ENCODE results near the gene ITPR3. TPM values are rescaled to one million over a fixed set of nuclear protein-coding genes. Genes with fewer than 3 reads are reported as not detected.
"Not testable (repeated sequence)": the region's sequence is repeated elsewhere in the genome, so short reads cannot be mapped to it uniquely, and the experiment has no call there.

Gene ITPR3
- polyA plus RNA-seq, 1 donor: 49.6 TPM

DNA sequence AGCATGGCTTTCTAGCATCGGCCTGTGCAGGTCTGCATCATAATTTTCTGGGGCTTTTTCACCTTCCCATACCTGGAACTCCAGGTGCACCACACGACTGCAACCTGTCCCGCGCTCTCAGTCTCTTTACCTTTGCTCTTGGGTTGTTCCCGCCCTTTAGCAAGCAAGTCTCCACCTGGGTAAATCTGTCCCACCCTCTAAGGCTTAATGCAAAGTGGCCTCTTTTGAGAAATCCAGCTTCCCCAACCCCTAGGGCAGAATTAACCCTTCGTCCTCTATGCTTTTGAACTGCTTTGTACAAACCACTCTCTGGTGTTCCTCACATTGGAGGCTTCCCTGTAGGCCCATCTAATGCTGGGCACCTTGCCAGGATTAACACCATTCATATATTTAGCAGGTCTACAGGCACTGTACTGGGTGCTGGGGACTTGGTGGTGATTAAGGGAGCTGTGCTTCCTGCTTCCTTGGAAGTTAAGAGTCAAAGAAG lies 2.8 kb downstream of the ITPR3 start:
- H3K27me3 ChIP-seq (ENCODE audit: control insufficient read depth, insufficient read depth, low read length): no peaks in the 10 kb centered on the region

DNA sequence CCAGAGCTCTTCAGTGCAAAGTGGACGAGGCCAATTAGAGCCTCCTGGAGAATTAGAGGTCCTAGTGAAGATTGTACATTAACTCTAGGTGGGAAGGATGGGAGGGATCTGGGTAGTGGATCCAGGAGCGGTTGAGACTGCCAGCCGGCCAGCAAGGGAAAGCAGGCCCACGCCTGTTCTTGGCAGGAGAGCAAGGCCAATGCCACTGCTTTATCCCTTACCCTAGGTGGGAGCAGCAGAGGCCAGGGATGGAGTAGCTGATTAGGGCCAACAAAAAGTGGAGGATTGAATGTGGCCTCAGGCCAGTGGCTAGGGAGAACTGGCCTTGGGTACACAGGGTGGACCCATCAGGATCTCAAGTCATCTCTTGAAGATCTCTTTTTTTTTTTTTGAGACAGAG lies 3.7 kb downstream of the ITPR3 start:
- peaks cover 54% of the 10 kb centered on the region for H3K4me1 ChIP-seq (ENCODE audit: control insufficient read depth, insufficient read depth, low read length)
- no peaks in the 10 kb centered on the region for H3K27me3 ChIP-seq (ENCODE audit: control insufficient read depth, insufficient read depth, low read length)
- H3K9me3 ChIP-seq (ENCODE audit: control insufficient read depth, low read depth, low read length): peaks cover 4% of the 10 kb centered on the region
- peak overlapping the region; percentile 95 for H3K27ac ChIP-seq (ENCODE audit: low read length)
- H3K4me3 ChIP-seq (ENCODE audit: low read length): no peak overlapping the region
- WGBS (ENCODE audit: insufficient coverage, low lambda C conversion rate): no CpG with 5 or more reads among the region's 4 CpGs
- H3K36me3 ChIP-seq (ENCODE audit: control insufficient read depth, insufficient read depth, low read length): peaks cover 20% of the 10 kb centered on the region
- DNase-seq: no peak

More for the DNA sequence above, 2.8 kb downstream of the ITPR3 start:
- peaks cover 4% of the 10 kb centered on the region for H3K9me3 ChIP-seq (ENCODE audit: control insufficient read depth, low read depth, low read length)
- DNase-seq: peak in 1 of 2 donors; percentile 75
- H3K36me3 ChIP-seq (ENCODE audit: control insufficient read depth, insufficient read depth, low read length): peaks cover 20% of the 10 kb centered on the region
- peak overlapping the region; percentile 95 for H3K27ac ChIP-seq (ENCODE audit: low read length)
- WGBS (ENCODE audit: insufficient coverage, low lambda C conversion rate): 30% methylated on average over 1 of the region's 6 CpGs
- peak overlapping the region; percentile 98 for H3K4me3 ChIP-seq (ENCODE audit: low read length)
- peaks cover 61% of the 10 kb centered on the region for H3K4me1 ChIP-seq (ENCODE audit: control insufficient read depth, insufficient read depth, low read length)

DNA sequence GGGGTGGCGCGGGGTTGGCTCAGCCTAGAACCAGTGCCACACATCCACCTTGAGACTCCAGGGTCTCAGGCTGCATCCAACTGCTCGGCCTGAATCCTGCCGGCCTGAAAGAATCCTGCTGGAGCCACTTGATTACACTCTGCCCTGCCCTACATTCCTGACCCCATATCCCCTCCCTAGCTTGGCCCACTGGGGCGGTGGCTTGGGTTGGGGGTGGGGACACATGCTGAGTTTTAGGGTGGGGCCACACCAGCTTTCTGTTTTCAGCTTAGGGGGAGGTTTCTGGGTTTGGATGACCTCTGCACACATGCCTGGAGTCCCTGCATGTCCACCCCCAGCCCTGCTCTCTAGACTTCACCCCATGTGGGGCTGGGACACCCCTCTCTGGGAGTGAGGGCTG lies 6.8 kb downstream of the ITPR3 start:
- DNase-seq: peak in 1 of 2 donors; percentile 57
- H3K36me3 ChIP-seq (ENCODE audit: control insufficient read depth, insufficient read depth, low read length): peaks cover 22% of the 10 kb centered on the region
- H3K4me3 ChIP-seq (ENCODE audit: low read length): no peak overlapping the region
- H3K27ac ChIP-seq (ENCODE audit: low read length): peak overlapping the region; percentile 60
- no CpG with 5 or more reads among the region's 5 CpGs for WGBS (ENCODE audit: insufficient coverage, low lambda C conversion rate)
- H3K9me3 ChIP-seq (ENCODE audit: control insufficient read depth, low read depth, low read length): no peaks in the 10 kb centered on the region
- peaks cover 73% of the 10 kb centered on the region for H3K4me1 ChIP-seq (ENCODE audit: control insufficient read depth, insufficient read depth, low read length)
- H3K27me3 ChIP-seq (ENCODE audit: control insufficient read depth, insufficient read depth, low read length): no peaks in the 10 kb centered on the region

DNA sequence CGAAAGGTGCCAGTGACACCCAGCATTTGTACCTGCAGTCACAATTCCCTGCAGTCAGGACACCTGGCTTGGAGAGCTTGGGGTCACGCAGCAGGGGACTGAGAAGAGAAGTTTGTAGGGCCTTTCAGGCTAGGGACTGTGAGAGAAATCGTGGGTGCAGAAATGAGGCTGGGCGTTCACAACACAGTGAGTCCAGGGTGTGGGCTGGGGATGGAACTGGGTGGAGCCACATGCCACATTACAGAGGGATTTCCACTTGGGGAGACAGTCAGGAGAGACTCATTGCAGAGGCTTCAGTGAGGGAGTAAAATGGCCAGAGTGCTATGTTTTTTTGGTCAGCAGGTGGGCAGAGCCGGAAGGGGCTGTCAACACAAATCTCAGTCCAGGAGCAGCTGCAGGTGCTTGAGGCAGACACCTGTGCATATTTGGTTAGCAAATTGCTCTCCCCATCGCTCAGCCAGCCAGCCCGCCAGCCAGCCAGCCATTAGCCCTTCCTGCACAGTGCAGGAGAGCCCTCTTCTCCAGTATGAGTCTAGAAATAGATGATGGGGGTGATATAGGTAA lies 7.4 kb downstream of the ITPR3 start:
- peaks cover 72% of the 10 kb centered on the region for H3K4me1 ChIP-seq (ENCODE audit: control insufficient read depth, insufficient read depth, low read length)
- no CpG with 5 or more reads among the region's 7 CpGs for WGBS (ENCODE audit: insufficient coverage, low lambda C conversion rate)

DNA sequence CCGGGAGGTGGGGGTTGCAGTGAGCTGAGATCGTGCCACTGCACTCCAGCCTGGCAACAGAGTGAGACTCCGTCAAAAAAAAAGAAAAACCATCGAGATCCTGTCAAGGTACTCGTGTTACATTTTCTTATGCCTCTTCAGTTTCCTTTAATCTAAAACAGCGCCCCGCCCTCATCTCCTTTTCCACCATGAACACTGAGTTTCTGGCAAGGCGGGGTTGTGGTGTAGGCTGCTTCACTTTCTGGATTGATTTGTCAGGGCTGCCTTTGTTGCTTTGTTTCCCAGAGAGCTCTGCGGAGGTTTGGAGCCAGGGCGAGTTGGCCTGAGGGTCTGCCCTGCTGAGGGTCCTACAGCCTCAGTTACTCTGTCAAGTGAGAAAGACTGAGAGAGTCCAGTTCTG lies 8.9 kb downstream of the ITPR3 start:
- no peak for DNase-seq
- Histone ChIP-seq H3K27me3 (ENCODE audit: control insufficient read depth, insufficient read depth, low read length) (no peaks in the 10 kb centered on the region), H3K9me3 (ENCODE audit: control insufficient read depth, low read depth, low read length) (no peaks in the 10 kb centered on the region), H3K36me3 (ENCODE audit: control insufficient read depth, insufficient read depth, low read length) (peaks cover 19% of the 10 kb centered on the region), H3K4me1 (ENCODE audit: control insufficient read depth, insufficient read depth, low read length) (peaks cover 69% of the 10 kb centered on the region), H3K27ac (ENCODE audit: low read length) (no peak overlapping the region), H3K4me3 (ENCODE audit: low read length) (no peak overlapping the region)
- 80% methylated on average over 1 of the region's 10 CpGs for WGBS (ENCODE audit: insufficient coverage, low lambda C conversion rate)

More for the DNA sequence above, 7.4 kb downstream of the ITPR3 start:
- Histone ChIP-seq H3K27ac (ENCODE audit: low read length) (peak overlapping the region; percentile 60), H3K4me3 (ENCODE audit: low read length) (no peak overlapping the region), H3K36me3 (ENCODE audit: control insufficient read depth, insufficient read depth, low read length) (peaks cover 22% of the 10 kb centered on the region), H3K27me3 (ENCODE audit: control insufficient read depth, insufficient read depth, low read length) (no peaks in the 10 kb centered on the region), H3K9me3 (ENCODE audit: control insufficient read depth, low read depth, low read length) (no peaks in the 10 kb centered on the region)
- no peak for DNase-seq

DNA sequence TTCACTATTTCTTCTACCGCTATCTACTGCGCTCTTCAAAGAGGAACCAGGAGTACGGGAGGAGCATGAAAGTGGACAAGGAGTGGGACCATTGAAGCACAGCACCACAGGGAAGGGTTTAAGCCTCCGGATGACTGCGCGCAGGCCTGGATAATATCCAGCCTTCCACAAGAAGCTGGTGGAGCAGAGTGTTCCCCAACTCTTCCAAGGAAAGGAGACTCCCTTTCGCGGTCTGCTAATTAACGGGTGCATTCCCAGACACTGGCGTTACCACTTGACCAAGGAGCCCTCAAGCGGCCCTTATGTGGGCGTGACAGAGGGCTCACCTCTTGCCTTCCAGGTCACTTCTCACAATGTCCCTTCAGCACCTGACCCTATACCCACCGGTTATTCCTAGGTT lies 10.4 kb downstream of the ITPR3 start:
- peaks cover 63% of the 10 kb centered on the region for H3K4me1 ChIP-seq (ENCODE audit: control insufficient read depth, insufficient read depth, low read length)
- not testable (repeated sequence) for H3K36me3 ChIP-seq (ENCODE audit: control insufficient read depth, insufficient read depth, low read length); H3K4me3 ChIP-seq (ENCODE audit: low read length); H3K27me3 ChIP-seq (ENCODE audit: control insufficient read depth, insufficient read depth, low read length); H3K9me3 ChIP-seq (ENCODE audit: control insufficient read depth, low read depth, low read length); DNase-seq
- peak overlapping the region; percentile 90 for H3K27ac ChIP-seq (ENCODE audit: low read length)
- WGBS (ENCODE audit: insufficient coverage, low lambda C conversion rate): 78% methylated on average over 1 of the region's 13 CpGs

DNA sequence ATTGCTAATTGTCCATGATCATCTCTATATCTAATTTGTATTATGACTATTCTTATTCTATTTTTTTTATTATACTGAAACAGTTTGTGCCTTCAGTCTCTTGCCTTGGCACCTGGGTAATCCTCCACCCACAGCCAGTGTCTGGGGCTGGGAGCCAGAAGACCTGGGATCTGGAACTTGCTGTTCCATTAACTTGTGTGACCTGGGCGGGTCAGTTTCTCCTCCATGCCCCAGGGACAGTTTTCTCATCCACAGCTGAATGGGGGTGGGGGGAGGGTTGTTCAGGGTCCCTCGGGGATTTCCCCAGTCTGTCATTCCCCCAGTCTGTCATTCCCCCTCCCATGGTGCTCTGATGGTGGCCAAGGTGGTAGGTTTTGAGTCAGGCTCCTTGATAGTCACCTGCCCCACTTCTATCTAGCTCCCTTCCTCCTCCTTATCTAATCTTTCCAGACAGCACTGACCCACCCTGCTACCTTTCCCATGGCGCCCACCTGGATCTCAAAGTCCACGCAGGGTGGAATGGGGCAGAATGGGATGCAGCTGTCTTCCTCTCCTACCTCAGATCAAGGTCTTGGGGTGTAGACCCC lies 10.9 kb downstream of the ITPR3 start:
- peak overlapping the region; percentile 90 for H3K27ac ChIP-seq (ENCODE audit: low read length)
- no peak for DNase-seq
- no CpG with 5 or more reads among the region's 4 CpGs for WGBS (ENCODE audit: insufficient coverage, low lambda C conversion rate)
- peaks cover 9% of the 10 kb centered on the region for H3K36me3 ChIP-seq (ENCODE audit: control insufficient read depth, insufficient read depth, low read length)
- no peaks in the 10 kb centered on the region for H3K27me3 ChIP-seq (ENCODE audit: control insufficient read depth, insufficient read depth, low read length)
- H3K9me3 ChIP-seq (ENCODE audit: control insufficient read depth, low read depth, low read length): no peaks in the 10 kb centered on the region
- peaks cover 68% of the 10 kb centered on the region for H3K4me1 ChIP-seq (ENCODE audit: control insufficient read depth, insufficient read depth, low read length)
- H3K4me3 ChIP-seq (ENCODE audit: low read length): no peak overlapping the region

DNA sequence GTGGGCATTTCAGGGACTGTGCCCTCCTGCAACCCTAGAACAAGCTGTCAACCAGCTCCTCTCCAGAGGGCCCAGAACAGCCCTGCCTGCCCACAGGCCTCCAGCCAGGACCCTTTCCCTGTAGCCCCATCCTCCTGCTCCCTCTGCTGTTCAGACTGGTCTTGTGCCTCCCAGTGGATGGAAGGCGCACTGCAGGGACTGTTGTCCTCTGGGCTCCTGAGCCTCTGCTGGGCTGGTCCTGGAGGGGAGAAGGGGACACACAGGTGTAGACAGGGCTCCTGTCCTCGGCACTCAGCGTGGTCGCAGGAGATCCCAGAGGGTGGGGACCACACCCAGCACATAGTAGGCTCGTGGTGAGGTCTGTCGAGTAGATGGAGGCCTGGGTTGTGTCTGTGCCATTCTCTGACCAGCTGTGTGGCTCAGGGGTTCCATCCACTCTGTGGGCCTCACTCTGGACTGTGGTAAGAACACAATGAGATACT lies 11.5 kb downstream of the ITPR3 start:
- WGBS (ENCODE audit: insufficient coverage, low lambda C conversion rate): no CpG with 5 or more reads among the region's 6 CpGs
- Histone ChIP-seq H3K36me3 (ENCODE audit: control insufficient read depth, insufficient read depth, low read length) (peaks cover 5% of the 10 kb centered on the region), H3K9me3 (ENCODE audit: control insufficient read depth, low read depth, low read length) (no peaks in the 10 kb centered on the region), H3K27ac (ENCODE audit: low read length) (peak overlapping the region; percentile 90), H3K27me3 (ENCODE audit: control insufficient read depth, insufficient read depth, low read length) (no peaks in the 10 kb centered on the region), H3K4me3 (ENCODE audit: low read length) (peak overlapping the region; percentile 59), H3K4me1 (ENCODE audit: control insufficient read depth, insufficient read depth, low read length) (peaks cover 69% of the 10 kb centered on the region)
- peak in 1 of 2 donors; percentile 72 for DNase-seq

DNA sequence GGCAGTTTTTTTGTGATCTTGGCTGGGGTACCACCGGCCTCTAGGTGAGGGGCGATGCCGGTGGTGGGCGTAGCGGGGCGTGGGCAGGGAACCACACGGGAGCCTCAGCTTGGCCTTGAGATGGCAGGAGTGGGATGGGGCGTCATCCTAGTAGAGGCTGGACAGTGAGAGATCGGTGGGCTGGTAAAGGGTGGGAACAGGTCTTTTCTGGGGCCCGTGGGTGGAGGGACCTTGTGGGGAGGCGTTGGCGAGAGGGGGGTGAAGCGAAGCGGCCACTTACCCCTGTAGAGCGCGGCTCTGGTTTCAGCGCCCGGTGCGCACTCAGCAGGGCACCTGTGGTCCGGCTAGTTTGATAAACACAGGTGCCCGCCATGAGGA lies 12.0 kb downstream of the ITPR3 start:
- peak overlapping the region; percentile 59 for H3K4me3 ChIP-seq (ENCODE audit: low read length)
- no peaks in the 10 kb centered on the region for H3K27me3 ChIP-seq (ENCODE audit: control insufficient read depth, insufficient read depth, low read length)
- peaks cover 69% of the 10 kb centered on the region for H3K4me1 ChIP-seq (ENCODE audit: control insufficient read depth, insufficient read depth, low read length)
- H3K9me3 ChIP-seq (ENCODE audit: control insufficient read depth, low read depth, low read length): no peaks in the 10 kb centered on the region
- DNase-seq: no peak
- WGBS (ENCODE audit: insufficient coverage, low lambda C conversion rate): no CpG with 5 or more reads among the region's 21 CpGs
- H3K36me3 ChIP-seq (ENCODE audit: control insufficient read depth, insufficient read depth, low read length): peaks cover 2% of the 10 kb centered on the region
- H3K27ac ChIP-seq (ENCODE audit: low read length): peak overlapping the region; percentile 90

DNA sequence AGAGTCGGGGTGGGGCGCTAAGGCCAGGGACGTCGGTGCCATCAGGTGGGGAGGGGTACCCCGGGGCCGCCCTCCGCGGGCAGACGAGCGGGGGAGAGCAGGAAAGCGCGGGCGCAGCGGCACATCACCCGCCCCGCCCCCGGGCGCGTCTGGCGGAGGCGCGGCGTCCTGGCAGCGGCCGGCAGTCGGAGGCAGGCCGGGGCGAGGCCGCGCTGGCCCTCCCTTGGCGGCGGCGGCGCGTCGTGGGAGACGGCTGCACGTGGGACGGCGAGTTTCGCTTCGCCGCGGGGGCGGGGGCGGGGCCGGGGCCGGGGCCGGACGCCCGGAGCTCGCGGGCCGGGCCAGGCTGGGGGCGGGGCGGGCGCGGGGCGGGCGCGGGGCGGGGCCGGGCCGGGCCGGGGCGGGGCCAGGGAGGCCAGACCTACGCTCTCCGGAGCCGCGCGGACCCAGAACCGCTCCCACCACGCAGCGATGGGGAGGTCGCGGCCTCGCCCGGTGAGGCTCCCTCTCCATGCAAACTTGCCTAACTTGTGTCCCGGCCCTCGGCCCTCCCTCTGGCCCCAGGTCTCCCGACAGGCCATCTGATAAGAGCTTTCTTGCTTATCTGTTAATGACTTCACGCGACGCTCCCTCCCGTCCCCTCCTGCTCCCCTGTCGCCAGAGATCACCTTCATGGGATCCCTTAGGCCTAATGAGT lies 12.5 kb downstream of the ITPR3 start:
- no CpG with 5 or more reads among the region's 86 CpGs for WGBS (ENCODE audit: insufficient coverage, low lambda C conversion rate)
- H3K4me3 ChIP-seq (ENCODE audit: low read length): peak overlapping the region; percentile 59
- H3K9me3 ChIP-seq (ENCODE audit: control insufficient read depth, low read depth, low read length): no peaks in the 10 kb centered on the region
- peaks cover 69% of the 10 kb centered on the region for H3K4me1 ChIP-seq (ENCODE audit: control insufficient read depth, insufficient read depth, low read length)
- H3K36me3 ChIP-seq (ENCODE audit: control insufficient read depth, insufficient read depth, low read length): peaks cover 2% of the 10 kb centered on the region
- DNase-seq: peak; percentile 63 to 76
- H3K27me3 ChIP-seq (ENCODE audit: control insufficient read depth, insufficient read depth, low read length): no peaks in the 10 kb centered on the region
- H3K27ac ChIP-seq (ENCODE audit: low read length): peak overlapping the region; percentile 90

Measured in large intestine (tissue), 3 donors.